ENCODE data around the gene CFDP1. TPM values are rescaled to one million over a fixed set of nuclear protein-coding genes. Genes with fewer than 3 reads are reported as not detected.
A peak's percentile ranks its signal among the peaks of the same experiment; 100 is the strongest.

The CFDP1 gene
- total and polyA plus RNA-seq, 2 of the 13 experiments (the other 11 are each of a cell fraction or from before 2014, with no cell fraction given): 78.6 to 153 TPM

GRCh38 chr16:75307506-75307905, 125.8 kb downstream of the CFDP1 start:
- Histone ChIP-seq H3K4me1 (ENCODE audit: insufficient read depth, low read length) (peaks cover 79% of the 10 kb centered on the region), H2AFZ (ENCODE audit: low read length) (no peak overlapping the region), H3K9me3 (ENCODE audit: low read length) (no peaks in the 10 kb centered on the region), H3K27me3 (ENCODE audit: control insufficient read depth in 1 of 2, insufficient read depth in 2 of 2, low read length in 2 of 2) (no peaks in the 10 kb centered on the region; a peak in 1 of 5 replicates), H3K79me2 (ENCODE audit: insufficient read depth, low read length) (peaks cover 3% of the 10 kb centered on the region), H3K27ac (ENCODE audit: extremely low read length, insufficient read depth, low read length) (peak overlapping the region; percentile 99), H3K4me3 (replicated peaks in 1 of 3; ENCODE audit: insufficient read depth in 1 of 3, low read depth in 2 of 3, low read length in 3 of 3) (no peak overlapping the region), H4K20me1 (ENCODE audit: insufficient read depth, low read length) (no peaks in the 10 kb centered on the region), H3K9ac (ENCODE audit: insufficient read depth, low read depth, low read length) (peak overlapping the region; percentile 10; the same call in 1 of the 2 replicates), H3K36me3 (replicated peaks in 1 of 2; ENCODE audit: control insufficient read depth in 1 of 2, insufficient read depth in 2 of 2, low read length in 2 of 2) (peaks cover 1 to 15% of the 10 kb centered on the region in 2 experiments), H3K4me2 (ENCODE audit: low read depth, low read length) (no peak overlapping the region)
- BruUV-seq (replicated peaks): no TSS peak
- ATAC-seq (no peak), FAIRE-seq (no peak), DNase-seq (ENCODE audit: low spot score) (no peak)
- WGBS (ENCODE audit: low lambda C conversion rate): 94% methylated on average over 3 of the region's 3 CpGs
- ChIA-PET POLR2A (interaction anchor here (0.6 to 10.2 kb wide), 6 partner anchors 13 to 1010 kb away, joined by 3 to 312 read pairs (median 16); partner anchors contain the start of gene BCAR1), CTCF (ENCODE audit: low intra/inter-chr PET ratio, low total read pairs) (no interaction called here)
- intact Hi-C loops (cut with micrococcal nuclease; ENCODE audit: unreplicated experiment) (no loop called here), in situ Hi-C loops (cut with HindIII; ENCODE audit: extremely low pct_ligation_motif_present, low pct_unique_long_range_greater_than_20kb) (loop anchor here (5.0 kb wide), 1 partner anchor 40 kb away; no protein-coding TSS in a partner anchor)
- TF ChIP-seq FOXO4 (CRISPR knock-in tag; conservative IDR thresholded peaks at IDR 0.05): 0 out of 2 replicates have a peak, but pooled peaks have one; percentile 17
- TF ChIP-seq ZNF274 (CRISPR knock-in tag; IDR thresholded peaks at IDR 0.05): 0 out of 2 replicates have a peak, but pooled peaks have one; percentile 14
- TF ChIP-seq ZNF362 (CRISPR knock-in tag; IDR thresholded peaks at IDR 0.05; ENCODE audit: borderline replicate concordance): no peak
- TF ChIP-seq ZNF891 (CRISPR knock-in tag; IDR thresholded peaks at IDR 0.05): no peak
- 0 out of 2 replicates have a peak, but pooled peaks have one; percentile 32 for TF ChIP-seq ZNF337 (CRISPR knock-in tag; IDR thresholded peaks at IDR 0.05; ENCODE audit: borderline replicate concordance, low read depth)
- peak; percentile 52; the same call in 1 of the 2 replicates for TF ChIP-seq ZNF547 (CRISPR knock-in tag; IDR thresholded peaks at IDR 0.05)
- TF ChIP-seq ZNF33B (CRISPR knock-in tag; IDR thresholded peaks at IDR 0.05): 0 out of 2 replicates have a peak, but pooled peaks have one; percentile 47
- peak; percentile 62 for TF ChIP-seq ZNF7 (CRISPR knock-in tag; IDR thresholded peaks at IDR 0.05)
- 0 out of 2 replicates have a peak, but pooled peaks have one; percentile 20 for TF ChIP-seq ARID4A (CRISPR knock-in tag; IDR thresholded peaks at IDR 0.05; ENCODE audit: borderline replicate concordance)
- TF ChIP-seq BRCA1 (CRISPR knock-in tag; IDR thresholded peaks at IDR 0.05): no peak
- no peak for TF ChIP-seq XRCC5 (optimal IDR thresholded peaks at IDR 0.05; ENCODE audit: low read length)
- TF ChIP-seq CHD4 (IDR thresholded peaks at IDR 0.05; ENCODE audit: borderline replicate concordance, low read length): no peak
- TF ChIP-seq MXD4 (CRISPR knock-in tag; IDR thresholded peaks at IDR 0.05): no peak
- 0 out of 2 replicates have a peak, but pooled peaks have one; percentile 28 for TF ChIP-seq ZNF772 (CRISPR knock-in tag; IDR thresholded peaks at IDR 0.05)
- TF ChIP-seq ZNF770 (CRISPR knock-in tag; IDR thresholded peaks at IDR 0.05): no peak

All from HepG2 (cell line).